ENCODE data around the gene TWIST2.

GRCh38 chr2:238897122-238897880 lies 49.4 kb downstream of the TWIST2 start:
- TF ChIP-seq, protein P1, sequence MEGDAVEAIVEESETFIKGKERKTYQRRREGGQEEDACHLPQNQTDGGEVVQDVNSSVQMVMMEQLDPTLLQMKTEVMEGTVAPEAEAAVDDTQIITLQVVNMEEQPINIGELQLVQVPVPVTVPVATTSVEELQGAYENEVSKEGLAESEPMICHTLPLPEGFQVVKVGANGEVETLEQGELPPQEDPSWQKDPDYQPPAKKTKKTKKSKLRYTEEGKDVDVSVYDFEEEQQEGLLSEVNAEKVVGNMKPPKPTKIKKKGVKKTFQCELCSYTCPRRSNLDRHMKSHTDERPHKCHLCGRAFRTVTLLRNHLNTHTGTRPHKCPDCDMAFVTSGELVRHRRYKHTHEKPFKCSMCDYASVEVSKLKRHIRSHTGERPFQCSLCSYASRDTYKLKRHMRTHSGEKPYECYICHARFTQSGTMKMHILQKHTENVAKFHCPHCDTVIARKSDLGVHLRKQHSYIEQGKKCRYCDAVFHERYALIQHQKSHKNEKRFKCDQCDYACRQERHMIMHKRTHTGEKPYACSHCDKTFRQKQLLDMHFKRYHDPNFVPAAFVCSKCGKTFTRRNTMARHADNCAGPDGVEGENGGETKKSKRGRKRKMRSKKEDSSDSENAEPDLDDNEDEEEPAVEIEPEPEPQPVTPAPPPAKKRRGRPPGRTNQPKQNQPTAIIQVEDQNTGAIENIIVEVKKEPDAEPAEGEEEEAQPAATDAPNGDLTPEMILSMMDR (IDR thresholded peaks at IDR 0.05; ENCODE audit: insufficient read depth, low read length) = no peak
- TF ChIP-seq, protein P2, sequence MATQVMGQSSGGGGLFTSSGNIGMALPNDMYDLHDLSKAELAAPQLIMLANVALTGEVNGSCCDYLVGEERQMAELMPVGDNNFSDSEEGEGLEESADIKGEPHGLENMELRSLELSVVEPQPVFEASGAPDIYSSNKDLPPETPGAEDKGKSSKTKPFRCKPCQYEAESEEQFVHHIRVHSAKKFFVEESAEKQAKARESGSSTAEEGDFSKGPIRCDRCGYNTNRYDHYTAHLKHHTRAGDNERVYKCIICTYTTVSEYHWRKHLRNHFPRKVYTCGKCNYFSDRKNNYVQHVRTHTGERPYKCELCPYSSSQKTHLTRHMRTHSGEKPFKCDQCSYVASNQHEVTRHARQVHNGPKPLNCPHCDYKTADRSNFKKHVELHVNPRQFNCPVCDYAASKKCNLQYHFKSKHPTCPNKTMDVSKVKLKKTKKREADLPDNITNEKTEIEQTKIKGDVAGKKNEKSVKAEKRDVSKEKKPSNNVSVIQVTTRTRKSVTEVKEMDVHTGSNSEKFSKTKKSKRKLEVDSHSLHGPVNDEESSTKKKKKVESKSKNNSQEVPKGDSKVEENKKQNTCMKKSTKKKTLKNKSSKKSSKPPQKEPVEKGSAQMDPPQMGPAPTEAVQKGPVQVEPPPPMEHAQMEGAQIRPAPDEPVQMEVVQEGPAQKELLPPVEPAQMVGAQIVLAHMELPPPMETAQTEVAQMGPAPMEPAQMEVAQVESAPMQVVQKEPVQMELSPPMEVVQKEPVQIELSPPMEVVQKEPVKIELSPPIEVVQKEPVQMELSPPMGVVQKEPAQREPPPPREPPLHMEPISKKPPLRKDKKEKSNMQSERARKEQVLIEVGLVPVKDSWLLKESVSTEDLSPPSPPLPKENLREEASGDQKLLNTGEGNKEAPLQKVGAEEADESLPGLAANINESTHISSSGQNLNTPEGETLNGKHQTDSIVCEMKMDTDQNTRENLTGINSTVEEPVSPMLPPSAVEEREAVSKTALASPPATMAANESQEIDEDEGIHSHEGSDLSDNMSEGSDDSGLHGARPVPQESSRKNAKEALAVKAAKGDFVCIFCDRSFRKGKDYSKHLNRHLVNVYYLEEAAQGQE (IDR thresholded peaks at IDR 0.05; ENCODE audit: insufficient replicate concordance, low read depth) = no peak
- TF ChIP-seq POLR2AphosphoS5 (IDR thresholded peaks at IDR 0.05; ENCODE audit: low read depth) = no peak

Data from HL-60 (cell line).